HepG2 (cell line): ENCODE measurements around the gene NSF. TPM values are rescaled to one million over a fixed set of nuclear protein-coding genes. Genes with fewer than 3 reads are reported as not detected.

ENCODE experiments used
- ADNP ChIP-seq: sonication (generic); formaldehyde crosslinking; IDR thresholded peaks from 2 replicates; pipeline ENCODE4 v1.4.0; 2020; ENCODE audit warnings: missing genetic modification reagents
- GPN1 ChIP-seq: sonication (generic); formaldehyde crosslinking; IDR thresholded peaks from 2 replicates; pipeline ENCODE4 v1.5.1; 2020; ENCODE audit warnings: missing genetic modification reagents, borderline replicate concordance
- HES4 ChIP-seq: sonication (generic); formaldehyde crosslinking; IDR thresholded peaks from 2 replicates; pipeline ENCODE4 v1.9.0; 2021; ENCODE audit warnings: mild to moderate bottlenecking, missing genetic modification reagents, borderline replicate concordance
- HMG20A ChIP-seq: IDR thresholded peaks from 2 replicates; pipeline ENCODE4 v1.6.1; 2016; ENCODE audit warnings: borderline replicate concordance
- LCORL ChIP-seq, 2 experiments: fragments of 450-650 bp in 1 of 2; sonication (generic) in 1 of 2; formaldehyde crosslinking in 1 of 2; IDR thresholded peaks; 2 replicates each; pipeline versions ENCODE4 v1.5.0 to v1.6.1; 2017 to 2020; ENCODE audit warnings: antibody characterized with exemption in 1 of 2, missing genetic modification reagents in 1 of 2
- NR2F1 ChIP-seq, 2 experiments: fragments of 450-650 bp in 1 of 2; formaldehyde crosslinking in 1 of 2; IDR thresholded peaks; 2 replicates each; pipeline versions ENCODE4 v1.5.0 to v1.6.1; 2016 to 2020; ENCODE audit warnings: mild to moderate bottlenecking in 1 of 2, missing compliant biosample characterization in 1 of 2, missing genetic modification reagents in 1 of 2, moderate library complexity in 1 of 2
- PCBP2 ChIP-seq: fragments of 200-400 bp; formaldehyde crosslinking; optimal IDR thresholded peaks from 2 replicates; pipeline ENCODE3; 2018; ENCODE audit warnings: low read length, low read depth; ENCODE audit not compliant: poor library complexity, severe bottlenecking
- POGK ChIP-seq: sonication (generic); formaldehyde crosslinking; conservative IDR thresholded peaks from 2 replicates; pipeline ENCODE4 v1.8.0; 2022; ENCODE audit warnings: mild to moderate bottlenecking, moderate library complexity, missing genetic modification reagents
- SP140L ChIP-seq: sonication (generic); formaldehyde crosslinking; IDR thresholded peaks from 2 replicates; pipeline ENCODE4 v1.4.0; 2020; ENCODE audit warnings: missing genetic modification reagents, borderline replicate concordance
- TRIM24 ChIP-seq: sonication (generic); formaldehyde crosslinking; IDR thresholded peaks from 2 replicates; pipeline ENCODE4 v1.8.0; 2022; ENCODE audit warnings: mild to moderate bottlenecking, missing genetic modification reagents
- XBP1 ChIP-seq: sonication (generic); formaldehyde crosslinking; IDR thresholded peaks from 2 replicates; pipeline ENCODE4 v1.5.0; 2020; ENCODE audit warnings: missing genetic modification reagents
- ZBTB33 ChIP-seq: sonication (generic); formaldehyde crosslinking; IDR thresholded peaks from 2 replicates; pipeline ENCODE4 v1.4.0; 2020; ENCODE audit warnings: missing genetic modification reagents
- ZC3H13 ChIP-seq: sonication (generic); formaldehyde crosslinking; IDR thresholded peaks from 2 replicates; pipeline ENCODE4 v1.8.1; 2023; ENCODE audit warnings: mild to moderate bottlenecking, missing genetic modification reagents, moderate library complexity
- ZEB1 ChIP-seq: IDR thresholded peaks from 2 replicates; pipeline ENCODE4 v1.6.1; 2012; ENCODE audit warnings: mild to moderate bottlenecking, low read depth, inconsistent platforms; ENCODE audit not compliant: insufficient replicate concordance
- ZNF619 ChIP-seq: sonication (generic); formaldehyde crosslinking; IDR thresholded peaks from 2 replicates; pipeline ENCODE4 v1.4.0; 2020; ENCODE audit warnings: mild to moderate bottlenecking, missing genetic modification reagents
- polyA plus RNA-seq, 8 experiments: library from polyadenylated mRNA; depleted of rRNA in 3 of 8; stranded (reverse) in 7 of 8; unstranded in 1 of 8; fragments of >200 nt; fragmentation: Illumina TruSeq in 4 of 8; extraction: Trizol in 4 of 8; gene quantifications; 2 replicates each; pipeline versions ENCODE4 v1.2.1 to v1.2.3, GENCODE V29; 2011 to 2016; ENCODE audit warnings: low read depth in 4 of 8, missing spikeins in 1 of 8, mixed read lengths in 1 of 8; ENCODE audit not compliant: insufficient read depth in 1 of 8
- total RNA-seq, 5 experiments: library from RNA; depleted of rRNA; stranded (reverse); fragments of >200 nt; fragmentation: Illumina TruSeq; extraction: Trizol; gene quantifications; 2 replicates each; pipeline ENCODE4 v1.2.3, GENCODE V29; 2016; ENCODE audit warnings: low read depth in 1 of 5

Gene NSF
- total and polyA plus RNA-seq, 2 of the 13 experiments (the other 11 are each of a cell fraction or from before 2014, with no cell fraction given): 21.9 to 37.8 TPM

GRCh38 chr17:46769531-46770438 lies 179.3 kb downstream of the NSF start (continued):
- TF ChIP-seq POGK (CRISPR knock-in tag) (peak; percentile 15; the same call in 1 of the 2 replicates), SP140L (CRISPR knock-in tag) (0 out of 2 replicates have a peak, but pooled peaks have one; percentile 12), ZNF619 (CRISPR knock-in tag) (no peak), HES4 (CRISPR knock-in tag) (no peak), LCORL (IDR thresholded peaks at IDR 0.05) (no peak), LCORL (CRISPR knock-in tag; IDR thresholded peaks at IDR 0.05) (peak; percentile 12; the same call in 1 of the 2 replicates), ZC3H13 (CRISPR knock-in tag) (0 out of 2 replicates have a peak, but pooled peaks have one; percentile 25), ADNP (CRISPR knock-in tag) (peak; percentile 94), NR2F1 (CRISPR knock-in tag; IDR thresholded peaks at IDR 0.05) (no peak), ZBTB33 (CRISPR knock-in tag) (0 out of 2 replicates have a peak, but pooled peaks have one; percentile 54), GPN1 (CRISPR knock-in tag) (no peak), XBP1 (CRISPR knock-in tag) (no peak), ZEB1 (no peak), PCBP2 (peak; percentile 12), HMG20A (CRISPR knock-in tag) (no peak), TRIM24 (CRISPR knock-in tag) (no peak)
